ENCODE data around the gene NPHP4. TPM values are rescaled to one million over a fixed set of nuclear protein-coding genes. Genes with fewer than 3 reads are reported as not detected.

The NPHP4 gene
- total and polyA plus RNA-seq, 10 of the 15 experiments (the other 5 are each of a cell fraction or from before 2014, with no cell fraction given): 0.16 to 10.5 (median 3.1) TPM

- in situ Hi-C loops (cut with MboI) (no loop called here), intact Hi-C loops (cut with micrococcal nuclease; ENCODE audit: unreplicated experiment) (no loop called here)
- BruUV-seq (replicated peaks): no TSS peak
- DNase-seq (ENCODE audit: low read depth, low spot score) (no peak), FAIRE-seq (no peak), ATAC-seq (no peak)
- Histone ChIP-seq H3K4me1 (ENCODE audit: control insufficient read depth, insufficient read depth, low read length) (no peaks in the 10 kb centered on the region), H3K9ac (ENCODE audit: control insufficient read depth, insufficient read depth, low read length) (no peak overlapping the region), H2AFZ (ENCODE audit: control insufficient read depth, low read depth, low read length) (no peak overlapping the region), H3K4me2 (ENCODE audit: control insufficient read depth, insufficient read depth) (no peak overlapping the region), H4K20me1 (ENCODE audit: control insufficient read depth, insufficient read depth) (no peaks in the 10 kb centered on the region), H3K79me2 (ENCODE audit: control insufficient read depth, insufficient read depth, low read length) (no peaks in the 10 kb centered on the region), H3K27ac (ENCODE audit: control insufficient read depth, insufficient read depth) (no peak overlapping the region), H3K9me3 (replicated peaks; ENCODE audit: control insufficient read depth, insufficient read depth, low read length) (no peaks in the 10 kb centered on the region), H3K4me3 (no peak overlapping the region), H3K36me3 (ENCODE audit: control insufficient read depth in 2 of 2, insufficient read depth in 2 of 2, low read length in 1 of 2) (peaks cover 0 to 4% of the 10 kb centered on the region in 2 experiments; a peak in 3 of 4 replicates), H3K27me3 (replicated peaks in 1 of 2; ENCODE audit: control insufficient read depth in 2 of 2, insufficient read depth in 2 of 2, low read length in 1 of 2) (no peaks in the 10 kb centered on the region)
- ChIA-PET SMC1A (ENCODE audit: uncharacterized antibody, unreplicated experiment) (no interaction called here), POLR2A (no interaction called here), RAD21 (ENCODE audit: unreplicated experiment) (no interaction called here), CTCF (no interaction called here)
- WGBS (ENCODE audit: insufficient coverage, insufficient replicate concordance, low lambda C conversion rate, missing lambda C conversion rate): 94% methylated on average over 19 of the region's 20 CpGs
- TF ChIP-seq POU2F2 (IDR thresholded peaks at IDR 0.05; ENCODE audit: borderline replicate concordance, low read depth, low read length) (no peak), PKNOX1 (IDR thresholded peaks at IDR 0.05) (no peak), MTA3 (IDR thresholded peaks at IDR 0.05; ENCODE audit: borderline replicate concordance, low read length) (no peak), PBX3 (IDR thresholded peaks at IDR 0.05; ENCODE audit: insufficient replicate concordance, low read depth, low read length) (no peak), MLLT1 (IDR thresholded peaks at IDR 0.05) (no peak), REST (IDR thresholded peaks at IDR 0.05; ENCODE audit: low read depth, low read length) (no peak), CEBPB (IDR thresholded peaks at IDR 0.05; ENCODE audit: borderline replicate concordance in 1 of 2, low read depth in 2 of 2, low read length in 2 of 2) (no peak), BCLAF1 (IDR thresholded peaks at IDR 0.05) (no peak), SUZ12 (IDR thresholded peaks at IDR 0.05; ENCODE audit: unreplicated experiment) (no peak), HDGF (IDR thresholded peaks at IDR 0.05) (no peak), TARDBP (IDR thresholded peaks at IDR 0.05; ENCODE audit: borderline replicate concordance) (no peak), EZH2 (IDR thresholded peaks at IDR 0.05; ENCODE audit: borderline replicate concordance, control insufficient read depth, low read depth, low read length) (no peak), EGR1 (IDR thresholded peaks at IDR 0.05; ENCODE audit: borderline replicate concordance in 1 of 2, low read depth in 2 of 2, low read length in 2 of 2) (no peak)
Observed at GRCh38 chr1:5947978-5948680, 44.1 kb downstream of the NPHP4 start.

All from GM12878 (cell line).